Activated T-cell treated with anti-CD3 and anti-CD28 coated beads, Interleukin-2, amount 50 U/mL, for 24 hours (primary cell): Measurements from ENCODE around the gene RNF40.
"Not testable (repeated sequence)": the region's sequence is repeated elsewhere in the genome, so short reads cannot be mapped to it uniquely, and the experiment has no call there.

Experiments used
- DNase-seq: peaks from one replicate; pipeline ENCODE4 v3.0.0-alpha.2; 2020
- H3K27ac Mint-ChIP-seq: 2 replicates; pipeline ENCODE4 v1.8.0; 2020; ENCODE audit warnings: mild to moderate bottlenecking, mixed read lengths
- H3K27me3 Mint-ChIP-seq: 2 replicates; pipeline ENCODE4 v1.8.0; 2020; ENCODE audit warnings: mixed read lengths
- H3K36me3 Mint-ChIP-seq: 2 replicates; pipeline ENCODE4 v1.8.0; 2020; ENCODE audit warnings: low read depth, mixed read lengths
- H3K4me1 Mint-ChIP-seq: 2 replicates; pipeline ENCODE4 v1.8.0; 2020; ENCODE audit warnings: low read depth, mixed read lengths
- H3K4me3 Mint-ChIP-seq: 2 replicates; pipeline ENCODE4 v1.8.0; 2020; ENCODE audit warnings: mild to moderate bottlenecking, moderate library complexity, mixed read lengths
- H3K9me3 Mint-ChIP-seq: 2 replicates; pipeline ENCODE4 v1.8.0; 2020; ENCODE audit warnings: mixed read lengths

RNF40 gene

DNA sequence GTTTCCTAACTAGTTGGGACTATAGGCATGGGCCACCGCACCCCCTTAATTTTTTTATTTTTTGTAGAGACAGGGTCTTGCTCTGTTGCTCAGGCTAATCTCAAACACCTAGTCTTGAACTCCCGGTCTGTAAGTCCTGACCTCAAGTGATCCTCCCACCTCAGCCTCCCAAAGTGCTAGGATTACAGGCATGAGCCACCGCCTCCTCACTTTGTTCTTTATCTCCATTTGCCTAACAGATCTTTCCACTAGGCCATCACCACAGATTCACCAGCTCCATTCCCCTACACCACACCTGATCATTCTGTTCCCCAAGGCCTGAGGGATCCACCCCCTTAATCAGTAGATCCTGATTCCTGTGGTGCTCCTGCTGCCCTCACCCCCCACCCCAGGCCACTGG lies 32.5 kb downstream of the RNF40 start:
- H3K27ac Mint-ChIP-seq = no peak overlapping the region

DNA sequence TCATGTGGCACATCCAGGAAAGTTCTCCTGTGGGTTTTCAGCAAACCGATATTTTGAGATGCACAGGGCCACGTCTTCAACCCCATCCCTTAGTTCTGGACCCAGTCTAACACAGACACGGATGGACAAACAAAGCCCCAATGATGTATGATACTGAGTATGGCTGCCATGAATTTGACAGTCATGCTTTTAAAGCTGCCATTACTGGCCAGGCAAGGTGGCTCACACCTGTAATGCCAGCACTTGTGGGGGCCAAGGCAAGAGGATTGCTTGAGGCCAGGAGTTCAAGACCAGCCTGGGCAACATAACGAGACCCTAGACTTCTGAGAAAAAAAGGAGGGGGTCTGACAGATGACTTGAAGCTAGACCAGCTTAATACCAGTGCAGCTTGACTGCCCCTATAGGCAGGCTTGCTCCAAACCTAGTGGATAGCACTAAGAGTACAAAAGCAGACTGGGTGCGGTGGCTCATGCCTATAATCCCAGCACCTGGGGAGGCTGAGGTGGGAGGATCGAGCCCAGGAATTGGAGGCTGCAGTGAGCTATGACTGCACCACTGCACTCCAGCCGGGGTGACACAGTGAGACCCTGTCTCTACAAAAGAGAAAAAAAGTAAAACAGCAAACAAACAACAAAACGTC lies 35.7 kb downstream of the RNF40 start:
- H3K27me3 Mint-ChIP-seq = no peaks in the 10 kb centered on the region
- no peaks in the 10 kb centered on the region for H3K4me1 Mint-ChIP-seq
- H3K27ac Mint-ChIP-seq = no peak overlapping the region
- no peak overlapping the region for H3K4me3 Mint-ChIP-seq
- H3K9me3 Mint-ChIP-seq = no peaks in the 10 kb centered on the region
- no peaks in the 10 kb centered on the region for H3K36me3 Mint-ChIP-seq
- no peak for DNase-seq

More for the DNA sequence above, 32.5 kb downstream of the RNF40 start:
- Mint-ChIP-seq H3K27me3 (no peaks in the 10 kb centered on the region), H3K4me1 (no peaks in the 10 kb centered on the region), H3K4me3 (no peak overlapping the region), H3K9me3 (no peaks in the 10 kb centered on the region), H3K36me3 (no peaks in the 10 kb centered on the region)
- DNase-seq = no peak

DNA sequence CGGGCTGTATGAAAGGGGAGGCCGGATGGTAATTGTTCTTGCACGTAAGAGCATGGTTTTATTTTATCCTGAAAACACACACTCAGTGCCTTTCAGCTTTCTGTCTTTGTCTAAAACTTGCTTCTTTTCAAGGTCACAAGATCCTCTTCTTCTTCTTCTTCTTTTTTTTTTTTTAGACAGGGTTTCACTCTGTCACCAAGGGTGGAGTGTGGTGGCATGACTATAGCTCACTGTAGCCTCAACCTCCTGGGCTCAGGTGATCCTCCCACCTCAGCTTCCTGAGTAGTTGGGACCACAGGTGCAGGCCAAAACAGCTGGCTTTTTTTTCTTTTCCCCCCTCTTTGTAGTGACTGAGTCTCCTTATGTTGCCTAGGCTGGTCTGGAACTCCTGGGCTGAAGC lies 40.8 kb downstream of the RNF40 start:
- Mint-ChIP-seq H3K27ac (no peak overlapping the region), H3K4me1 (peaks cover 20% of the 10 kb centered on the region), H3K27me3 (peaks cover 5% of the 10 kb centered on the region), H3K36me3 (no peaks in the 10 kb centered on the region), H3K4me3 (no peak overlapping the region), H3K9me3 (no peaks in the 10 kb centered on the region)
- DNase-seq = no peak

DNA sequence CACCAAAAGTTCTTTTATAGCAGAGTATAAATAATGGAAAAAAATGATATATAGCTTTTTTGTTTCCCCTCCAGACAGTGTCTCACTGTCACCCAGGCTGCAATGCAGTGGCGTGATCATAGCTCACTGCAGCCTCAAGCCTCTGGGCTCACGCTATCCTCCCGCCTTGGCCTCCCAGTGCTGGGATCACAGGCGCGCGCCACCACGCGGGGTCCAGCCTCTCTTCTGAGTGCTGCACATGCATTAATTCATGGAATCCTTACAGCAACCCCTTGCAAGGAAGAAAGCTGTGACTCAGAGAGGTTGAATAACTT lies 42.9 kb downstream of the RNF40 start:
- Mint-ChIP-seq H3K9me3 (no peaks in the 10 kb centered on the region), H3K27me3 (peaks cover 5% of the 10 kb centered on the region), H3K27ac (peak overlapping the region; percentile 85), H3K4me3 (peak overlapping the region; percentile 59), H3K4me1 (peaks cover 20% of the 10 kb centered on the region), H3K36me3 (no peaks in the 10 kb centered on the region)
- DNase-seq = no peak

DNA sequence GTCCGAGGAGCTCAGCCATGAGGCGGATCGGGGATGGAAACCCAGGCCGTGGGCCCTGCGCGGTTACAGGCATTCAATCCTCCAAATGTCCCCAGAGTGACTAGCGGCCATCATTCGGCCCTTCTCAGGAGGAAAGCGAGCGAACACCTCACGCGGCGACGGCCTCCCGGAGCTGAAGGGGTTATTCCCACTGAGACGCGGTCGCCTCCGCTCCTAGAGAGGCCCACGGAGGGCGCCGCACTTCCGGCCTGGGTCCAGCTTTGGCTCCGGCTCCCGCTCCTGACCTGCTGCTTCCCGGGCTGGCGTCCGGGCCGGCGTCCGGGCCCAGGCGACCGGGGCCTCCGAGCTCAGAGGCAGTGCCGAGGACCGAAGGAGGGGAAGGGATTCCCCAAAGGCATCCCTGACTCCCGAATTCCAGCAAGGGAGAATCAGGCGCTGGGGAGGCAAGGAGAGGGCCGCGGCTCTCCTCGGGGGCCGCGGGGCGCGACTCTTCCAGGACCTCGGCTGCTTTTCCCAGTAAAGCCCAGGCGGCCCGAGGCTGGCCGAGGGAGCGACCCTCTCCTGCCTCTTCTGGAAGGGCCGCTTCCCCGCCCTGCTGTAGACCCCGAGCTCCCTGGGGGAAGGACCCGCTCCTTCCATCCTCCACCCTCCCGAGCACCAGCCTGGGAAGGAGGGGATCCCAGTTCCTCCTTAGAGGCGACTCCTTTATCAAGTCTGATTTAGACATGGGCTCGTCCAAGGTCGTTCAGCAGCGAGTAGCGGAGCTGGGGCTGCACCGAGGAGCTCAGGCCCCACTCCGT lies 43.4 kb downstream of the RNF40 start:
- no peaks in the 10 kb centered on the region for H3K9me3 Mint-ChIP-seq
- no peaks in the 10 kb centered on the region for H3K36me3 Mint-ChIP-seq
- H3K27ac Mint-ChIP-seq = peak overlapping the region; percentile 85
- peak overlapping the region; percentile 59 for H3K4me3 Mint-ChIP-seq
- H3K27me3 Mint-ChIP-seq = peaks cover 5% of the 10 kb centered on the region
- H3K4me1 Mint-ChIP-seq = peaks cover 20% of the 10 kb centered on the region
- DNase-seq = peak; percentile 79

DNA sequence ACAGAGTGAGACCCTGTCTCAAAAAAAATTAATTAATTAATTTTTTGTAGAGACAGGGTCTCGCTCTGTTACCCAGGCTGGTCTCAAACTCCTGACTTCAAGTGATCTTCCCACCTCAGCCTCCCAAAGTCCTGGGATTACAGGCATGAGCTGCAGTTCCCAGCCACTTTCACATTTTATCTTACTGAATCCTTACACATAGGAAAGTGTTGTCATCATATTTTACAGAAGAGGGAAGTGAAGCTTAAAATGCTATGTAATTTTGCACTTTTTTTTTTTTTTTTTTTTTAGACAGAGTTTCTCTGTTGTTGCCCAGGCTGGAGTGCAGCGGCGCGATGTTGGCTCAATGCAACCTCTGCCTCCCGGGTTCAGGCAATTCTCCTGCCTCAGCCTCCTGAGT lies 46.0 kb downstream of the RNF40 start:
- Mint-ChIP-seq H3K9me3 (no peaks in the 10 kb centered on the region), H3K27me3 (peaks cover 5% of the 10 kb centered on the region), H3K4me1 (peaks cover 20% of the 10 kb centered on the region), H3K36me3 (no peaks in the 10 kb centered on the region), H3K4me3 (no peak overlapping the region), H3K27ac (no peak overlapping the region)
- DNase-seq = no peak

DNA sequence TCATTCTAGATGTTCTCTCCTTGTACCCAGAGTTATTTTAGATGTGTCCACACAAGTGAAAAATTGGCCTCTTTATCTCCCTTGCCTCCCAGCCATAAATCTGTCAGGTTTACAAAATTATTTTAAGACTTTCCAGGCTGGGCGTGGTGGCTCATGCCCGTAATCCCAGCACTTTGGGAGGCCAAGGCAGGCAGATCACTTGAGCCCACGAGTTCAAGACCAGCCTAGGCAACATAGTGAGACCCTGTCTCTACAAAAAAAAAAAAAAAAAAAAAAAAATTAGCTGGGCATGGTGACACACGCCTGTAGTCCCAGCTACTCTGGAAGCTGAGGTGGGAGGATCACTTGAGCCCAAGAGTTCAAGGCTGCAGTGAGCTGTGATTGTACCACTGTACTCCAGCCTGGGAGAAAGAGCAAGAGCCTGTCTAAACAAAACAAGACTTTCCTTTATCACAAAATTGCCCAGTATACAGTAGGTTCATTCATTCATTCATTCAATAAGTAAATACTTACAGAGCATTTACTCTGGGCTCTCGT lies 46.8 kb downstream of the RNF40 start:
- not testable (repeated sequence) for H3K27ac Mint-ChIP-seq, DNase-seq, H3K36me3 Mint-ChIP-seq, H3K9me3 Mint-ChIP-seq, H3K4me3 Mint-ChIP-seq, H3K27me3 Mint-ChIP-seq
- peaks cover 24% of the 10 kb centered on the region for H3K4me1 Mint-ChIP-seq

DNA sequence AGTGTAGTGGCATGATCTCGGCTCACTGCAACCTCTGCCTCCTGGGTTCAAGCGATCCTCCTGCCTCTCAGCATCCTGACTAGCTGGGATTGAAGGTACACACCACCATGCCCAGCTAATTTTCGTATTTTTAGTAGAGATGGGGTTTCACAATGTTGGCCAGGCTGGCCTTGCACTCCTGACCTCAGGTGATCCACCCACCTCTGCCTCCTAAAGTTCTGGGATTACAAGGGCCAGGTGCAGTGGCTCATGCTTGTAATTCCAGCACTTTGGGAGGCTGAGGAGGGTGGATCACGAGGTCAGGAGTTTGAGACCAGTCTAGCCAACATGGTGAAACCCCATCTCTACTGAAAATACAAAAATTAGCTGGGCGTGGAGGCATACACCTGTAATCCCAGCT lies 47.6 kb downstream of the RNF40 start:
- H3K27ac Mint-ChIP-seq, H3K36me3 Mint-ChIP-seq, DNase-seq, H3K4me3 Mint-ChIP-seq, H3K27me3 Mint-ChIP-seq, H3K9me3 Mint-ChIP-seq: not testable (repeated sequence)
- peaks cover 29% of the 10 kb centered on the region for H3K4me1 Mint-ChIP-seq

DNA sequence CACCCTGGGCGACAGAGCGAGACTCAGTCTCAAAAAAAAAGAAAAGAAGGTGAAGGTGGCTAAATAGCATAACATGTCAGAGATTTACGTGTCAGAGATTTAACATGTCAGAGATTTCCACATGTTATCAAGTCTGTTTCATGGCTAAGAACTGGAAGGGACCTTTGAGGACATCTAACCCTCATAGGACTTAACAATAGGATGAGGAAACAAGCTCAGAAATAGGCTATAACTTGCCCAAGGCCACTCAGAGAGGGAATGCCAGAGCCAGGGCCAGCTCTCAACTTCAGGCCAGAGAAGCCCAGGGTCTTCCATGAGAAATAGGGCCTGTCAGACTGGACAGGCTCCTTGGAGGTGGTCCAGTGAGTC lies 51.7 kb downstream of the RNF40 start:
- no peaks in the 10 kb centered on the region for H3K27me3 Mint-ChIP-seq
- no peak for DNase-seq
- peak overlapping the region; percentile 88 for H3K27ac Mint-ChIP-seq
- H3K4me1 Mint-ChIP-seq = peaks cover 14% of the 10 kb centered on the region
- H3K36me3 Mint-ChIP-seq = no peaks in the 10 kb centered on the region
- H3K4me3 Mint-ChIP-seq = peak overlapping the region; percentile 80
- no peaks in the 10 kb centered on the region for H3K9me3 Mint-ChIP-seq

DNA sequence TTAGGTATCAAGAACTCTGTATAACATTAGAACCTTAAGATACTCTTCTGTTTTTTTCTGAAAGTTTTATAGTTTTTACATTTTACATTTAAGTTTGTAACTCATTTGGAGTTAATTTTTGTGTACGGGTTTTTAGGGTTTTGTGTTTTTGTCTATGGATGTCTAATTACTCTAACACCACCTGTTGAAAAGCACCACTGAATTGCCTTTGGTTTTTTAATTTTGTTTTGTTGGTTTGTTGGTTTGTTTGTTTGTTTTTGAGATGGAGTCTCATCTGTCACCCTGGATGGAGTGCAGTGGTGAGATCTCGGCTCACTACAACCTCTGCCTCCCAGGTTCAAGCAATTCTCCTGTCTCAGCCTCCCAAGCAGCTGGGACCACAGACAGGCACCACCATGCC lies 54.6 kb downstream of the RNF40 start:
- H3K36me3 Mint-ChIP-seq = no peaks in the 10 kb centered on the region
- no peak overlapping the region for H3K4me3 Mint-ChIP-seq
- H3K4me1 Mint-ChIP-seq = peaks cover 14% of the 10 kb centered on the region
- no peak for DNase-seq
- no peaks in the 10 kb centered on the region for H3K9me3 Mint-ChIP-seq
- H3K27me3 Mint-ChIP-seq = no peaks in the 10 kb centered on the region
- H3K27ac Mint-ChIP-seq = no peak overlapping the region

DNA sequence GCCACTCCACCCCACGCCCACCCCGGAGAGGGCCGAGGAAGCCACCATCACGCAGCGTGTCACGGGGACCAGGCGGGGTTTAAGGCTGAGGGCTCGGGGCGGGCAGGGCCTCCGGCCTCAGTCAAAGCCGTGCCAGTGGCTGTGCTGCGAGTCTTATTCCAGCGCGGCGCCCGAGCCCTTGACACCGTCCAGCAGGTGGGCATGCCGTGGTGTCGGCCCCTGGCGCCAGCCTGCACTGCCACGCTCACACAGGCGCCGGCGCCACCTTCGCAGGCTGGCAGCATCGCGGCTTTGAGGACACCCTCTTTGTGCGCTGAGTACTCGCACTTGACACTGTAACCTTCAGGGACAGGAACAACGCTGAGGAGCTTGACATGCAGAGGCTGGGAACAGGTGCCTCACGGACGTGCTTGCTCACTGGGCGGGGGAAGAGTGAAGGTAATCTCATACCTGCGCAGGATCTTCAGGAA lies 58.9 kb downstream of the RNF40 start:
- H3K27me3 Mint-ChIP-seq = no peaks in the 10 kb centered on the region
- H3K9me3 Mint-ChIP-seq = no peaks in the 10 kb centered on the region
- H3K4me1 Mint-ChIP-seq = no peaks in the 10 kb centered on the region
- H3K27ac Mint-ChIP-seq = no peak overlapping the region
- H3K4me3 Mint-ChIP-seq = no peak overlapping the region
- no peaks in the 10 kb centered on the region for H3K36me3 Mint-ChIP-seq
- no peak for DNase-seq

DNA sequence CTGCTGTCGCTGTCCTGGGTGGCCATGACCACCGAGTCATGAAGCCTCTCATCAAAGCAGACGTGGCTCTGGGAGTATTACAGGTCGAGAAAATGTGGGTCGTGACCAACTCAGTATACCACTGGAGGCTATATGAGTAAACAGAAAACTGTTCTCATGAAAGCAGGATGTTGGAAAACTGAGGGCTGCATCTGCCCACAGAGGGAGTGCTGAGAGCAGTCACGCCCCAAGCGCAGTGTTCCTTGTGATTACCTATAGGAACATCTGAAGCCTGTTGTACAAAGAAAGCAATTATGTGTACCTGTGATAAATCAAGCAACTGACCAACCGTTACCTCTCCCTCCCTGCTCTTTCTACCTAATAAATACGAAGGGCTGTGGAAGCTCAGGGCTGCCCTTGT lies 59.3 kb downstream of the RNF40 start:
- not testable (repeated sequence) for H3K4me3 Mint-ChIP-seq, DNase-seq, H3K4me1 Mint-ChIP-seq, H3K9me3 Mint-ChIP-seq, H3K27ac Mint-ChIP-seq, H3K36me3 Mint-ChIP-seq, H3K27me3 Mint-ChIP-seq

DNA sequence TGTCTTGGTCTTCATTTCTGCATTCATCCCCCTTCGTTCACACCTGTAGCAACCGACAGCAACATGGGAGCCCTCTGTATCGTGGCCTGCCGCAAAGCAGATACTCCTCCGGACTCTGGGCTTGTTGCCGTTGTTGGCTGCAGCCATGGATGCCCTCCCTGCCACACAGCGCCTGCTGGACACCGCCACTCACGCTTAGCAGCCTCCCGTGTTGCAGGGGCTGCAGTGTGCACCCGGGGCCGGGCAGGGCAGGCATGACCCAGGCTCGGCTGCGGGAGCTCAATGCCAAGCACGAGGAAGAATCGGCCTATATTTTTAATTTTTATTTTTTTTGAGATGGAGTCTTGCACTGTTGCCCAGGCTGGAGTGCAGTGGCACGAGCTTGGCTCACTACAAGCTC lies 59.8 kb downstream of the RNF40 start:
- Mint-ChIP-seq H3K36me3 (no peaks in the 10 kb centered on the region), H3K27me3 (no peaks in the 10 kb centered on the region), H3K4me3 (no peak overlapping the region), H3K4me1 (no peaks in the 10 kb centered on the region), H3K27ac (no peak overlapping the region), H3K9me3 (no peaks in the 10 kb centered on the region)
- DNase-seq = no peak
